ACC112 (cell line): Measurements from ENCODE around the gene RO60.

Experiments
- H2AFZ ChIP-seq: fragments of 200-600 bp; sonication (generic); one replicate; pipeline ENCODE4 v1.6.0; 2017; ENCODE audit warnings: antibody characterized with exemption, low read length; ENCODE audit not compliant: unreplicated experiment
- H3K27ac ChIP-seq: fragments of 200-600 bp; sonication (generic); 2 replicates; pipeline ENCODE4 v1.5.1; 2014; ENCODE audit warnings: low read depth, mild to moderate bottlenecking, antibody characterized with exemption, low read length, moderate library complexity
- H3K27me3 ChIP-seq: fragments of 200-600 bp; sonication (generic); 2 replicates; pipeline ENCODE4 v1.6.1; 2014; ENCODE audit warnings: mild to moderate bottlenecking, antibody characterized with exemption, low read length, moderate library complexity, mixed read lengths; ENCODE audit not compliant: insufficient read depth
- H3K36me3 ChIP-seq: fragments of 200-600 bp; sonication (generic); 2 replicates; pipeline ENCODE4 v1.6.1; 2016; ENCODE audit warnings: mild to moderate bottlenecking, antibody characterized with exemption, low read length, moderate library complexity, mixed read lengths; ENCODE audit not compliant: insufficient read depth
- H3K4me1 ChIP-seq: fragments of 200-600 bp; sonication (generic); one replicate; pipeline ENCODE4 v1.6.1; 2016; ENCODE audit warnings: low read length, mixed read lengths; ENCODE audit not compliant: insufficient read depth, unreplicated experiment, control insufficient read depth
- H3K4me3 ChIP-seq: fragments of 200-600 bp; sonication (generic); 2 replicates; pipeline ENCODE4 v1.5.1; 2014; ENCODE audit warnings: mild to moderate bottlenecking, low read depth, low read length
- H3K79me2 ChIP-seq: fragments of 200-600 bp; sonication (generic); one replicate; pipeline ENCODE4 v1.6.0; 2016; ENCODE audit warnings: low read length; ENCODE audit not compliant: control insufficient read depth, unreplicated experiment, insufficient read depth

The RO60 gene

DNA sequence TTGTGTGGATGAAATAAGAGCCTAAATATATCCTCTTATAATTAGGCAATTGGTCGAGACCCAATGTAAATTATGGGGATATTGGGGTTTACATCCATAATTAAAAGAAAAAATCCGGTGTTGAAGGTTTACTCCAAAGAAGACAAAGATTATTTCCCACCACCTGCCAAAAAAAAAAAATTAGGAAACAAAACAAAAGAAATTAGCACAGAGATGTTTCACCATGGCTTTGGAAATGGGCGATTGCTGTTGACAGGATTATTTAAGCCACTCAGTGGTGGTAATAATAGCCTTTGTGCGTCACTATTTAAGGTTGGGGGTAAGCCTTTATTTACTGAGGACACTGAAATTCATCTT, 46.4 kb downstream of the RO60 start:
- Histone ChIP-seq H3K4me3 (peak overlapping the region; percentile 81), H3K36me3 (no peaks in the 10 kb centered on the region), H2AFZ (peak overlapping the region; percentile 98), H3K79me2 (peaks cover 35% of the 10 kb centered on the region), H3K27me3 (no peaks in the 10 kb centered on the region), H3K4me1 (peaks cover 13% of the 10 kb centered on the region), H3K27ac (peak overlapping the region; percentile 83)

DNA sequence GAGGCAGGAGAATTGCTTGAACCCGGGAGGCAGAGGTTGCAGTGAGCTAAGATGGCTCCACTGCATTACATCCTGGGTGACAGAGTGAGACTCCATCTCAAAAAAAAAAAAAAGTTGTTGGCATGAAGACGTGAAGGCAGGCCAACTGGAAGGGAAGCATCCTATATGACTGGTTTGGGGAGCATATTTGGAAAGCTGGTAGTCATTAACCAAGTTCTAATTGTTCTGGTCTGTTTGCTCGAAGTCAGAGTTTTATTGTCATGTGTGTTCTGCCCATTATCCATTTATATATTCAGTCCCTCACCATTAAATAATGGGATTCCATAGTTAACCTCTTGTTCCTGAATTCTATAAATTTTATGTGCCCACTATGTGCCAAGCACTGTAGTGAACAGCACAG, 49.1 kb downstream of the RO60 start:
- Histone ChIP-seq H3K27me3 (no peaks in the 10 kb centered on the region), H3K4me1 (peaks cover 25% of the 10 kb centered on the region), H3K4me3 (no peak overlapping the region), H3K36me3 (no peaks in the 10 kb centered on the region), H3K79me2 (peaks cover 9% of the 10 kb centered on the region), H2AFZ (no peak overlapping the region), H3K27ac (no peak overlapping the region)
